HG03097 (cell line): Measurements from ENCODE around the gene COMTD1.

Experiments used
- ATAC-seq: cut with Tn5 transposase; IDR thresholded peaks from one replicate; pipeline ENCODE4 v1.9.1; 2021; ENCODE audit not compliant: unreplicated experiment, low FRiP score

COMTD1 gene

GRCh38 chr10:75235375-75236177 is at the start of gene COMTD1:
Gene COMTD1 (minus strand): TSS chr10:75235957. CDS start chr10:75235928, 29 bp downstream.
- peak; percentile 76 for ATAC-seq

DNA sequence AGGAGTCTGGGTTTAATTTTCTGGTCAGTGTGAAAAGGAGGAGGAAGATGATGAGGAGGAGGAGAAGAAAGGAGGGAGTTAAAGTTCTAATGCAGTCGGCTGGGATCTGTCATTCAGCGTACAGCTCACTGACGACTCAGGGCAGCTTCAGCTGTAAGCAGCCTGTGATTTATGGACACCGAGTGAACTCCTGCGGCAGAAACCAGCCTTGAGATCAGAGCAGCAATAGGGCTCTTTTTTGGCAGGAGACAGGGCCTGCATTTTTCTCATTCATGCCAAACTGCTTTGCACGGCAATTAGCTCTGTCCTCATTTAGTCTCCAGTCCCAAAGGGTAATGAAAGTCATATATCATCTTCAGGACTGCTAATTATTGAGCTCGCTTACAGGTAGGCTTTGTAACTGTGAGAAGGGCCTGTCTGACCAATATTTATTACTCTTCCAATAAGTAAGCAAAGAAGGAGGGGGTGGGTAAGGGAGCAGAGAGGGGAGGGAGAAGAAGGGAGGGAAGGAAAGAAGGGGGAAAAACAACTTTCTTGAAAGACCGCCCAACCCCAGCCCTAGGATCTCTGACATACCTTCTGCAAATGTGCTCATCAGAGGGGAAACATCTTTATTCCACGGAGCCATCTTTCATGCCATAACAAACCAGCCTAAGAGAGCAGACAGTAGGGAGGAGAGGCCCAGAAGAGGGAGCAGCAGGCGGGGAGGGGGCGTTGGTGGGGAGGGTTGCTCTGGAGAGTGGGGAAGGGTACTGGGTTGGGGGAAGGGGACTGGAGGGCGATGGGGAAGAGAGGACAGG is 48.1 kb upstream of the COMTD1 start:
- no peak for ATAC-seq

DNA sequence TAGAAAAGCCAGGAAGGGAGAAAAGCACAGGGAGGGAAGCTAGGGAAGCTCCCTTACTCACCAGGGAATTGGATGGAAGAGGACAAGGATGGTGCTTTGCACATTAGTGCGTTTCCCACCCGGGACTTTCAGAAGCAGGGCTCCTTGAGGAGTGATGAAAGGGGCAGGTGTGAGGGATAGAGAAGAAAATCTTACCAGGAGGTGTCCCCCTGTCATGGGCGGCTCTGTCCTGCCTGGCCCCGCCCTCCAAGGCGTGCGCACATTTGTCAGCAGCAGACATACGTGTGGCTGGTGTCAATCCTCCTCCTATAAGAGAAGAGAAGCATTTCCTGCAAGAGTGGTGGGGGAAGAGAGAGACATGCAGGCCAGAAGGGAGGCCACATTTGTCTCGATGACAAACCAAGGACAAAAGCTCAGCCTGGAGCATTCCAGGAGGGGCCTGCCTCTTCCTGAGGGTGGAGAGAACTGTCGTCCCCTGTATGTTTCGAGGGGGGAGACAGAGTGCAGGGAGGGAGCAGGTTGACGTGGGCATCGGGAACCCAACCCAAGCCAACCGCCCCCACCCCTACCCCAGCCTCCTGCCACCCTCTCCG is 47.4 kb upstream of the COMTD1 start:
- no peak for ATAC-seq

GRCh38 chr10:75281974-75282373 is 46.2 kb upstream of the COMTD1 start:
- no peak for ATAC-seq

GRCh38 chr10:75280236-75280635 is 44.5 kb upstream of the COMTD1 start:
- no peak for ATAC-seq

DNA sequence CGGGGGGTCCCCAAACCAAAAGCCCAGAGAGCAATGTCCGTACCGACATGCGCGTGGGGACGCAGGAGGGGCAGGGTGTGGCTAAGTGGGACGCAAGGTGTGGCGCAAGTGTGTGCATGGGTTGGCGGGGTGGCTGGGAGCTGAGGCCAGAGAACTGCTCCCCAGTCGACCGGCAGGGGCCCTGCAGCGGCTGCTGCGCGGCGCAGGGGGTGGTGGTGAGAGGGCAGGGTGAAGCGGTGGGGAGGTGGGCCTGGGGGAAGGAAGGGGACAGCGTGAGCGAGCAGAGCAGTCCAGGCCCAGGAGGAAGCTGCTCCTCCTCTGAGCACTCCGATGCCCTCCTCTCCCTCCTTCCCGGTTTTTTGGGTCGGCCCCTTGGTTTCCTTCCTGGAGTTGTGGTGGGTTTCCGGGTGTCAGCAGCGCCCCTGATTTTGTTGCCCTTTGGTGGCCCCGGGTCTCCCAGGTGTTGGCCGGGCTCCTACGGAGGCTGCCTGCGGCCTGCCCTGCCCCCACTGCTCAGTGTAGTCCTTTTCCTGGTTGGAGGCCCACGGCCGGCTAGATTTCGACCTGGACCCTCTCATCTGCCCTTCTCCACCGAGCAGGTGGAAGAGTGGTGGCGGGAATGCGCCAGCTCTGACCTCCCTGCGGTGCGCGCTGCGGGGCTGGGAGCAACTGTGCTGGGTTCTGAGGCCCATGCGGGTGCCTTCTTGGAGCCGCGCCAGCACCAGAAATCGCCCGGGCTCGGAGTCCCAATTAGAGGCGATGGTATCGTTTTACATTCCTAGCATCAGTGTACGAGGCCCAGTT is 40.5 kb upstream of the COMTD1 start:
- no peak for ATAC-seq

- ATAC-seq: no peak
Measured at GRCh38 chr10:75272896-75273295, 37.1 kb upstream of the COMTD1 start.

GRCh38 chr10:75272094-75272493 is 36.3 kb upstream of the COMTD1 start:
- ATAC-seq: no peak

DNA sequence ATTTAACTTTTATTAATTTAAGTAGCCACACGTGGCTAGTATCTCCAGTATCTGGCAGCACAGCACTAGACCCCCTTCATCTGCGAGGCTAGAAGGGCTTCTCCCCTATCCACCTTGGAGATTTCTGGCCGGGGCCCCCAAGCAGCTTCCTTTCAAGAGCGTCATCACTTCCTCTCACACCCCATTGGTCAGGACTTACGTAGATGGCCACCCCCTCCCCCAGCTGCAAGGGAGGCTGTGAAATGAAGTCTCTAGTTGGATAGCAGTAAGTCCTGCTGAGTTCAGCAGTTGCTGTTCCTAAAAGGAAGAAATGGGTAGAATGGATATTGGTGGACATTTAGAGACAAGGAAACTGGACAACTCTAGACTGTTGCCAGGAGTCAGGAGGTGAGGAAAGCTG is 33.8 kb upstream of the COMTD1 start:
- no peak for ATAC-seq

DNA sequence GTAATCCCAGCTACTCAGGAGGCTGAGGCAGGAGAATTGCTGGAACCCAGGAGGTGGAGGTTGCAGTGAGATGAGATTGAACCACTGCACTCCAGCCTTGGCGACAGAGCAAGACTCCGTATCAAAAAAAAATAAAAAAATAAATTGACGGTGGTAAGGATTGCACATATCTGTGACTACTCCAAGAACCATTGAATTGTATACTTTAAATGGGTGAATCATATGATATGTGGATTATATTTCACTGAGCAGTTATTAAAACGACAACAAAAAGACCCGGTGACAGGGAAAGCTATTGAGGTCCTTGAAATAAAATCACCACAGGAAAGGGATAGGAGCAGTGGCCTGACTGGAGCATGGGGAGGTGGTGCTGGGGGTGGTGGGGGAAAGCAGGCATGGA is 31.2 kb upstream of the COMTD1 start:
- ATAC-seq: no peak

DNA sequence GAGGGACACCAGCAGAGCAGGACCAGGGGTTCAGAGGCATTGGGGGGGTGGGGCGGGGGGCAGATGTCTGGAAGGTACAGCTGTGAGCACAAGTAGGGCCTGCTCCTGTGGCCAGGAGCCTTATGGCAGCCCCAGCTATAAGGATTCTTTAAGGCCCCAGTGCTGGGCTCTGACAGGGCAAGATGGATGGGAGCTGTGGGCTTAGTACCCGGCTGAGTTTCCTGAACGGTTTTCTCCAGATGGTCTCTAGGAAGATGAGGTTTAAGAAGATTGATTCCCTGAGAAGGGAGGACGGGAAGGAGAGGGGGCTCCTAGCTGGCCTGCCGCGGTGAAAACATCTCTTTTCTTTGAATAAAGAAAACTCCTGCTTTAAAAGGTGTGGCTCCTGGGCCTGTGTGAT is 30.1 kb upstream of the COMTD1 start:
- no peak for ATAC-seq

DNA sequence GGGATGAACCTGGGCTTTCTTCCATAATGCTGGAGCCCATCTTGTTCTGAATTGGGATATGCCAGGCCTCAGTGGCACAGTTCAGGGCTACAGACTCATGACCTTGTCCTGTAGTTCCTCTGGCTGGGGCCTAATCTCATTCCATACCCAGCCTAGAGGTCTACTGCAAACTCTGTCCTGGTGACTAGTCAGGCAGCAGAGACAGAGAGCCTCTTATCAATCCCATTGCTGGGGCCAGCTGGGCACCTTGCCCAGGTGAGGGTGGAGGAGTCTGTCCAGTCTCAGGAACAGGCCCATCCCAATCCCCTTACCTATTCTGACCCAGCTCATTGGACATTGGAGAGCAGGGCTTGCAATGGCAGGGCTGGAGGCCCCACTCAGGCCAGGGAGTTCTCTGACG is 28.0 kb upstream of the COMTD1 start:
- no peak for ATAC-seq

- ATAC-seq: no peak
Measured at GRCh38 chr10:75261813-75262705, 26.3 kb upstream of the COMTD1 start.

- ATAC-seq: no peak
Measured at GRCh38 chr10:75260990-75261389, 25.2 kb upstream of the COMTD1 start.

- ATAC-seq: no peak
Measured at GRCh38 chr10:75254739-75255138, 19.0 kb upstream of the COMTD1 start.

- ATAC-seq: no peak
Measured at GRCh38 chr10:75253281-75254220, 17.8 kb upstream of the COMTD1 start.

DNA sequence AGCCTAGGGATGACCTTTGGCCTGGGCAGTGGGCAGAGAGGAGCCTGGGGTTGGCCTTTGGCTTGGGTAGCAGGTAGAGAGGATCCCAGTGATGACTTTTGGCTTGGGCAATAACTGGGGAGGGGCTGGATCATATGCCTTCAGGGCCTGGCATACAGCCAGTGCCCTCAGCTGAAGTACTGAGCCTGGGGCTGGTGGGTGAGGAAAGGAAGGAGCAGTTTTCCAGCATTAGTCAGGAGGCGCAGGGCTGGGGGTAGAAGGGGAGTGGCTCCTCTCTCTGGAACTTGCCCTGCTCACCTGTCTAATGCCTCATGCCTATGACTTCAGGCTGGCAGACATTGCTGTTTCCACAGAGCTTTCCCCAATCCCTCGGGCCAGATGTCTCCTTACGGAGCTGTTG is 15.2 kb upstream of the COMTD1 start:
- ATAC-seq: no peak

DNA sequence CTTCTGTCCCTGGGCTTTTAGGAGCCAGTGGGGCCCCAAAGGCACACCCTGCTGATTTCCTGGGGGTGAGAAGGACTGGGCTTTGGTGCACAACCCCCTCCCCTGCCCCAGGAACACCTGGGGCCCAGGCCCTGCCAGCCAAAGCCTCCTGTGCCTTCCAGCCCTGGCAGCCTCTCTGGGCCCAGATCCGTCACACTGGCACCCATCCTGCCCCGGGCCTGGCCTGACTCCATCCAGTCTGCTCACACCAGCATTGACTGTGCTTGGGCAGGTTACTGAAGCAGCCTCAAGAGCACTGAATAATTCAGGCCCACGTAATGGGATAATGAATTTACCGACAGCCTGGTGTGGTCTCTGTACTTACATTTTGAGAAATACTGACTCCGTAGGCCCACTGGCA is 12.0 kb upstream of the COMTD1 start:
- ATAC-seq: no peak

DNA sequence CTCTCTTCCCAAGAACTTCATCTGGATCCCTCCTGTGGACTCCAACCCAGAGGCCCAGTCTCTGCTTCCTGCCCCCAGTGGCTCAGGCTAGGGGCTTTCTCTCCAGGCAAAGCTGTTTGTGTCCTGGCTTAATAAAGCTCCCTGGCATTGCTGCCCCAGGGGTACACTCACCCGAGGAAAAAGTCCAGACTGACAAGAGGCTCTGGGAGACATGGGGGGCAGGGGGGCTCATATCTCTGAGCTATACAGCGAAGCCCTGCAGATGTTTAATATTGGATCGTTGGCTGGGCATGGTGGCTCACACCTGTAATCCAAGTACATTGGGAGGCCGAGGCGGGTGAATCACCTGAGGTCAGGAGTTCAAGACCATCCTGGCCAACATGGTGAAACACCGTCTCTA is 10.7 kb upstream of the COMTD1 start:
- no peak for ATAC-seq
